RCC 7860 (cell line): ENCODE data around the gene PLA2G2D.

ENCODE experiments used
- DNase-seq: peaks from one replicate; pipeline ENCODE4 v3.0.0-alpha.2; 2015; ENCODE audit warnings: low spot score
- FAIRE-seq: peaks from 2 replicates; lab custom pipeline; 2012; peaks lifted over from hg19 to GRCh38; lab: Jason Lieb, UNC

The PLA2G2D gene

GRCh38 chr1:20070357-20070756, 49.0 kb downstream of the PLA2G2D start:
- no peak for FAIRE-seq

GRCh38 chr1:20069874-20070273, 49.5 kb downstream of the PLA2G2D start, which contains the start of gene PLA2G5:
Gene PLA2G5 (plus strand): TSS chr1:20070194. CDS start chr1:20084831, 14,637 bp downstream.
- no peak for FAIRE-seq
- DNase-seq: no peak

More at GRCh38 chr1:20070357-20070756, 49.0 kb downstream of the PLA2G2D start:
- no peak for DNase-seq

- FAIRE-seq: no peak
- DNase-seq: no peak
Measured at GRCh38 chr1:20068722-20069121, 50.6 kb downstream of the PLA2G2D start.

- DNase-seq: peak; percentile 36
- no peak for FAIRE-seq
Measured at GRCh38 chr1:20063861-20064292, 55.5 kb downstream of the PLA2G2D start.
